Subcutaneous abdominal adipose tissue (tissue), 5 donors: ENCODE measurements around the gene THTPA.

Experiments used
- H3K27ac ChIP-seq: one replicate; pipeline ENCODE4 v1.7.0; 2013; ENCODE audit warnings: low read depth, mild to moderate bottlenecking, inconsistent platforms, low read length, moderate library complexity
- H3K27me3 ChIP-seq, 5 donors: one replicate each; pipeline ENCODE4 v1.7.0; 2013; ENCODE audit warnings: low read length in 5 of 5, inconsistent platforms in 1 of 5; ENCODE audit not compliant: control insufficient read depth in 5 of 5, insufficient read depth in 4 of 5
- H3K36me3 ChIP-seq, 5 donors: one replicate each; pipeline ENCODE4 v1.7.0; 2013; ENCODE audit warnings: low read length in 5 of 5; ENCODE audit not compliant: control insufficient read depth in 5 of 5, insufficient read depth in 5 of 5
- H3K4me1 ChIP-seq, 5 donors: one replicate each; pipeline ENCODE4 v1.7.0; 2013; ENCODE audit warnings: low read length in 5 of 5, mild to moderate bottlenecking in 3 of 5, moderate library complexity in 1 of 5; ENCODE audit not compliant: control insufficient read depth in 5 of 5, insufficient read depth in 5 of 5
- H3K4me3 ChIP-seq, 5 donors: one replicate each; pipeline ENCODE4 v1.7.0; 2013; ENCODE audit warnings: low read length in 5 of 5, low read depth in 1 of 5
- H3K9ac ChIP-seq, 5 donors: one replicate each; pipeline ENCODE4 v1.7.0; 2013; ENCODE audit warnings: low read length in 5 of 5, mild to moderate bottlenecking in 4 of 5, moderate library complexity in 3 of 5
- H3K9me3 ChIP-seq, 5 donors: one replicate each; pipeline ENCODE4 v1.7.0; 2013; ENCODE audit warnings: low read length in 5 of 5; ENCODE audit not compliant: control insufficient read depth in 5 of 5
- donor health status: healthy.
- donor health status: healthy.
- donor health status: healthy.
- donor health status: healthy.
- donor health status: healthy.

The THTPA gene

DNA sequence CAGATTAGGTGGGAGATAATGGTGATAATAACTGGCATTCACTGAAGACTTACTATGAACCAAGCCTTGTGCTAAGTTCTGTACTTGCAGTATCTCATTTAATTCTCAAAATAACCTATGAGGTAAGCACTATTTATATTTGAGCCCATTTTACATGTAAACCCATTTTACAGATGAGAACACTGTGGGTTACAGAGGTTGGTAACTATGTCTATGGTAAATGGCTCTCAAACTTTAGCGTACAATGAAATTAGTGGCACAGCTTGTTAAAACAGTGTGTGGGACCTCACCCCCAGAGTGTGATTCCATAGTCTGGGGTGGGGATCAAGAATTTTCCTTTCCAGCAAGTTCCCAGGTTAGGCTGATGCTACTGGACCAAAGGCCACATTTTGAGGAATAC lies 44.7 kb downstream of the THTPA start:
- Histone ChIP-seq H3K4me3 (no peak overlapping the region), H3K27ac (no peak overlapping the region), H3K9ac (no peak overlapping the region), H3K27me3 (no peaks in the 10 kb centered on the region), H3K36me3 (no peaks in the 10 kb centered on the region), H3K4me1 (no peaks in the 10 kb centered on the region), H3K9me3 (no peaks in the 10 kb centered on the region)

GRCh38 chr14:23601424-23601823 lies 45.4 kb downstream of the THTPA start:
- H3K27ac ChIP-seq: no peak overlapping the region
- no peaks in the 10 kb centered on the region for H3K9me3 ChIP-seq
- no peak overlapping the region for H3K9ac ChIP-seq
- no peaks in the 10 kb centered on the region for H3K36me3 ChIP-seq
- peaks cover 0 to 2% (median 0%) of the 10 kb centered on the region in 5 donors for H3K27me3 ChIP-seq
- no peak overlapping the region for H3K4me3 ChIP-seq
- no peaks in the 10 kb centered on the region for H3K4me1 ChIP-seq

DNA sequence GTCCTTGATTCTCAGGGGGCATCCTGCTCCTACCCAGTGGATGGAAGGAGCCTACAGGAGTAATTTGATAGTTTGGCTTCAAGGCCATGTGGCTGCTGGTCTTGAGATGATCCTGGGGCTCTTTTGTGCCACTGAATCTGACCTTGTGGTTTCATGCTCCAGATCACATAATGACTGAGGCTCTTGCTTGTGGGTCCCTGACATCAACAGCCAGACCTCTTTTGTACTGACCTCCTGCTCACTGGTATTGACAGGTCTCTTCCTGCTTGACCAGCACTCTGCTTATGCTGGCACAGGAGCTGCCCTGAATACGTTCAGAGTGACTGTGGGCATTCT lies 45.7 kb downstream of the THTPA start:
- Histone ChIP-seq H3K9ac (no peak overlapping the region), H3K27ac (no peak overlapping the region), H3K27me3 (peaks cover 0 to 2% (median 0%) of the 10 kb centered on the region in 5 donors), H3K36me3 (no peaks in the 10 kb centered on the region), H3K4me1 (no peaks in the 10 kb centered on the region), H3K4me3 (no peak overlapping the region), H3K9me3 (no peaks in the 10 kb centered on the region)

- Histone ChIP-seq H3K9me3 (no peaks in the 10 kb centered on the region), H3K36me3 (no peaks in the 10 kb centered on the region), H3K4me1 (no peaks in the 10 kb centered on the region), H3K9ac (no peak overlapping the region), H3K27me3 (peaks cover 0 to 6% (median 0%) of the 10 kb centered on the region in 5 donors), H3K4me3 (no peak overlapping the region), H3K27ac (no peak overlapping the region)
Measured at GRCh38 chr14:23602181-23603095, 46.4 kb downstream of the THTPA start.

DNA sequence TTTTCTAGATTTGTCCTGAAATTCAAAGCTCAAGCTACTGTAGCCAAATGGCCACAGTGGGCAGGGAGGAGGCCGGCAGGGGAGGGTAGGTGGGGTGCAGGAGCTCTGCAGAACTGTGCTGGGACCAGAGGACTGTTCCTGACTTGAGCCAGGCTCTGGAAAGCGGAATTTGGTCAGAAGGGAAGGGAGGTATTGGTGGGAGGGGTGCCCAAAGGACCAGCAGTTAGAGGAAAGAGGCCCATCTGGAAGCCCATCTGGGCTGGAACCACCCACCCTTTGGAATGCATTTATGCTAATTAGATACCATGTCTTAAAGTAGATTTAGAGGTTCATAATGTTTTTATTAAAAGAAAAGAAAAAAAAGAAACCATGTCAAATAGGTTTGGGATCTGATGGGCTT lies 47.0 kb downstream of the THTPA start:
- Histone ChIP-seq H3K36me3 (no peaks in the 10 kb centered on the region), H3K4me1 (no peaks in the 10 kb centered on the region), H3K27ac (no peak overlapping the region), H3K9me3 (no peaks in the 10 kb centered on the region), H3K9ac (no peak overlapping the region), H3K27me3 (peaks cover 0 to 6% (median 0%) of the 10 kb centered on the region in 5 donors), H3K4me3 (no peak overlapping the region)

GRCh38 chr14:23604148-23604547 lies 48.1 kb downstream of the THTPA start:
- Histone ChIP-seq H3K4me3 (no peak overlapping the region), H3K4me1 (no peaks in the 10 kb centered on the region), H3K36me3 (no peaks in the 10 kb centered on the region), H3K9me3 (no peaks in the 10 kb centered on the region), H3K9ac (no peak overlapping the region), H3K27me3 (peaks cover 0 to 6% (median 2%) of the 10 kb centered on the region in 5 donors), H3K27ac (no peak overlapping the region)

- Histone ChIP-seq H3K27me3 (peaks cover 0 to 6% (median 2%) of the 10 kb centered on the region in 5 donors), H3K9me3 (no peaks in the 10 kb centered on the region), H3K9ac (no peak overlapping the region), H3K27ac (no peak overlapping the region), H3K4me1 (no peaks in the 10 kb centered on the region), H3K36me3 (no peaks in the 10 kb centered on the region), H3K4me3 (no peak overlapping the region)
Measured at GRCh38 chr14:23604675-23605170, 48.7 kb downstream of the THTPA start.

- H3K36me3 ChIP-seq: no peaks in the 10 kb centered on the region
Measured at GRCh38 chr14:23605931-23606585, 50.0 kb downstream of the THTPA start.

GRCh38 chr14:23608454-23608853 lies 52.4 kb downstream of the THTPA start:
- Histone ChIP-seq H3K4me1 (no peaks in the 10 kb centered on the region), H3K9me3 (no peaks in the 10 kb centered on the region), H3K36me3 (no peaks in the 10 kb centered on the region), H3K27me3 (peaks cover 0 to 6% (median 2%) of the 10 kb centered on the region in 5 donors), H3K4me3 (no peak overlapping the region), H3K9ac (no peak overlapping the region), H3K27ac (no peak overlapping the region)

More at GRCh38 chr14:23605931-23606585, 50.0 kb downstream of the THTPA start:
- H3K4me1 ChIP-seq: no peaks in the 10 kb centered on the region
- no peak overlapping the region for H3K4me3 ChIP-seq
- H3K9ac ChIP-seq: no peak overlapping the region
- H3K27ac ChIP-seq: no peak overlapping the region
- H3K9me3 ChIP-seq: no peaks in the 10 kb centered on the region
- peaks cover 0 to 6% (median 2%) of the 10 kb centered on the region in 5 donors for H3K27me3 ChIP-seq

GRCh38 chr14:23609001-23609400 lies 52.9 kb downstream of the THTPA start:
- Histone ChIP-seq H3K9ac (no peak overlapping the region), H3K4me1 (no peaks in the 10 kb centered on the region), H3K27ac (no peak overlapping the region), H3K27me3 (peaks cover 0 to 6% (median 2%) of the 10 kb centered on the region in 5 donors), H3K9me3 (no peaks in the 10 kb centered on the region), H3K4me3 (no peak overlapping the region), H3K36me3 (no peaks in the 10 kb centered on the region)
